Right ventricle myocardium superior (tissue), 1 donor: ENCODE data around the gene SLIT3. TPM values are rescaled to one million over a fixed set of nuclear protein-coding genes. Genes with fewer than 3 reads are reported as not detected.

Experiments
- ATAC-seq: fragments of 200-7000 bp; cut with Tn5 transposase; one replicate; pipeline ENCODE4 v1.9.1; 2020; ENCODE audit warnings: mild to moderate bottlenecking; ENCODE audit not compliant: poor library complexity
- DNase-seq: peaks from one replicate; pipeline ENCODE4 v3.0.0-alpha.2; 2020
- intact Hi-C: fragments of 100-400 bp; cut with DNase I; formaldehyde crosslinking; loops from one replicate; pipeline ENCODE4 v1.11.2; 2022
- total RNA-seq: library from RNA; stranded (reverse); fragmentation: NEBNext Ultra II Directional; extraction: Animal tissue kit (Norgen Biotek cat#: 25700); gene quantifications from one replicate; pipeline ENCODE4 v1.2.1, GENCODE V29; 2021
- donor health status: DM: no; HTN: yes; CAD: no; lungs with severe emphysema.

SLIT3 gene
- total RNA-seq, 1 donor from 2014 or later, result 12.5 TPM

DNA sequence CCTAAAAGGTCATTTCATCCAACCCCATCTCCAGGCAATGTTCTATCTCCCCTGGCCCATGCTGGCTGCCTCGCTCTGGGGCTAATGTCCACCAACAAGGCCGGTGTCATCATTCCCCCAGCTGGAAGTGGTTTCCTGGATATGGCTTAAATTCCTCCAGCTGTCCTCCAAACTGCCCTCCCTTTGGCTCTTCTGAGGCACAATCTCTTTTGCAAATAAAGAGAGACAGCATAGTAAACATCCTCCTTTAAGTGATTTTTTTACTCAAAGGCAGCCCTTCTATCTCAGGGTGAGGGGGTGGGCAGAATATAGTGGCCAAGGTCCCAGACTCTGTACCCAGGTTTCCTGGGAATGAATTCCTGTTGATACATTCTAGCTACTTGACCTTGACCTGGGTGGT is 604.3 kb downstream of the SLIT3 start:
- intact Hi-C loops, result no loop called here
- ATAC-seq (no peak), DNase-seq (no peak)

DNA sequence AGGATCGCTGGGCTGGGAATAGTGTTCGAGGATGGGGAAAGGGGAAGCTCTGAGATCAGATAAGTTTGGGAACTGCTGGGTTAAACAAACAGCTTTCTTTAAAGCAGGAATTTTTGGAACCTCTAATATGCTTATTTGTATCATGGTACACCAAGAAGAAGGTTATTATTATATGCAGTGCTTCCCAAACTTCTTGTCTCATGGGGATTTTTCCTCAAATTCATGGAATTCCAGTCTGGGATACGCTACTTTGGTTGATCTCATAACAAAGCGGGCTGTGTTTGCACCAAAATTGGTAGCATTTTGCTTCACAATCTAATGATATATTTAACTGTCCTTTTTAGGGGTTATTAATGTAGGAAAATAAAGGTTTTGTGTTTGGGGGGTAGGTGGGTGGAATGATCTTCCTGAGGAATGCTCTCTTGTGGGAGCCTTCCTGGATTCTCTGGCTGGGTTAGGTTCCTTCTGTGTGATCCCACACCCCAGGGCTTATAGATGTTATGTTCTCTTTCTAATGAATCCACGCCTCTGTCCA is 605.6 kb downstream of the SLIT3 start:
- intact Hi-C loops, result no loop called here
- no peak for DNase-seq
- ATAC-seq, result no peak

DNA sequence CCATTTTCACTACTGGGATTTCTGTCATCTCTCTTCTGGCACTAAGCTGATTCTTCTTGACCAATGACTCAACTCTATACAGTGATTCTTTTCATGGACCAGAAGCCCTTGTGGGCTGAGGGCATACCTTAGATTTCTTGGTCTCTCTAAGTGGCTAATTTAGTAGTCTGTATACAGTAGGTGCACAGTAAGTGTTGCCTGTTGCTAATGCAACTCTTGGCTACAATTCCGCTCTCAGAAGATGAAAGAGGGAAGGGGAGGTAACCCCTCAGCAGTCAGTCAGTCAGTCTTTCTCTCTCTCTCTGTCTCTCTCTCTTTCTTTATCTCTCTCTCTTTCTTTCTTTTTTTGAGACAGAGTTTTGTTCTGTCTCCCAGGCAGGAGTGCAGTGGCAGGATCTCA is 606.6 kb downstream of the SLIT3 start:
- ATAC-seq, result no peak
- no peak for DNase-seq
- intact Hi-C loops, result no loop called here

DNA sequence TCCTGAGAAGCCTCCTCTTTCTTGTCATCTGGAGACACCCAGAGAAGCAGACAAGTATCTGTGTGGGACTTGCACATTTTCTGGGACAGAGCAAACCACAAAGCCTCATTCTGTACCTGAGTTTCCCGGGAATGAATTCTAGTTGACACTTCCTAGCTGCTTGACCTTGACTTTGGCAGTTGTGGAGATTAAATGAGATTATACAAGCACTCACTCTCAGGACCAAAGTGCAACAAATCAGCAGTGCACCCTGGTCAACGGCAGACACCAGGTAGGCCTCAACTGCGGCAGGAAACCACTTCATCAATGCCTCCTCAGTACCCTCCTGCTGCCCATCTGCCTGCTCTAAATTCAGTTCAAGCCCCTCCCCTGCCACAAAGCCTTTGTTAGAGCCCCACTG is 607.1 kb downstream of the SLIT3 start:
- ATAC-seq (no peak), DNase-seq (no peak)
- intact Hi-C loops, result no loop called here

DNA sequence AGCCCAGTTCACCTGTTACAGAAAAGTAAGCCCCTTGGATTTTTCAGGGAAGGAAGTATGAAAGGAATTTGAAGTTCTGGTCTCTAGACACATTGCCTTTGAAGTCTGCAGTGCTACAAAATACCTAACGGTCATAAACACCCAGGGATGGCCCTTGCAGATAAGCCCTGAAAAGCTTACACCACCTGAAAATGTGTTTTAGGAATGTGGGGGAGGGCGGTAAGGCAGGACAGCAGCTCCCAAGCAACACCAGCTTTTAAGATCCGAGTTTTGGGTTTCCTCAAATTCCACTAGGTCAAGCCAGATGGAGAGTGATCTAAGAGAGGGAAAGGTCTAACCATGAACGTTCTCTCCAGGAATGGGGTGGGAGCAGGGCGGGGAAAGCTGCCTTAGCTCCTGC is 607.6 kb downstream of the SLIT3 start:
- intact Hi-C loops, result no loop called here

DNA sequence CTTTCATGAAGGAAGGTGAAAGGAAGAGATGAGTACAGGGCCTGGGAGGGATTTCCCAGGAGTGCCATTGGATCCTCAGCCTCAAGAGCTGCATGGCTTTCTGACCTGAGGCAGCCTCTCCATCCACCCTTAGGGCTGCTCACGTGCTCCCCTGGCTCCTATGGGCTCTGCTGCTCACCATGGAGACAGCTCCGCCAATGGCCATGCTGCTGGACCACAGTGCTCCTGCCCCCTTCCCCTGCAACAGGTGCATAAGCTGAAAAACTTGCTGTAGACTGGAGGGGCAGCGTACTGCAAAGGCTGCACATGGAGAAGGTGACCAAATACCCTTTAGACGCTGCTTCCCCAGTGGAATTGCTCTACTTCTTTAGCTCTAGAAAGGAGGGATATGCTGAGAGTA is 609.0 kb downstream of the SLIT3 start:
- ATAC-seq (no peak), DNase-seq (no peak)
- intact Hi-C loops, result no loop called here

More for the DNA sequence above, 607.6 kb downstream of the SLIT3 start:
- ATAC-seq (no peak), DNase-seq (no peak)

DNA sequence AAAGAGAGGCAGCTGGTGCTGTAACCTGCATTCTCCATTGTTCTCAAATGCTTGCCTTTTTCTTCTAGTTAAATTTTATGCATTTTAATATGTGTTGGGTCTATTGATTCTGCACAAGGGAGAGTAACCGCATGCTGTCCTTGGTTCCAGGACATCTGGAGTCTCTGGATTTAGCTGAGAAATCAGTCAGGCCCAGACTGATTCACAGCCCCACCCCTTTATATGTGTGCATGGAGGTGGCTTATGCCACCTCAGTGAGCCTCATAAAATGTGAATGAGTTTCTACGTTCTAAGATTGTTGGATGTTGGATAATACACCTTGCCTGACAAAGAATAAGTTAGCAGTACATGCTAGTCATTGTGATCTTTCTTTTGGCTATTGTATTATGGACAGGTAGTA is 611.7 kb downstream of the SLIT3 start:
- no peak for ATAC-seq
- intact Hi-C loops, result loop anchor here (10.0 kb wide), 1 partner anchor 886 kb away; no protein-coding TSS in a partner anchor
- no peak for DNase-seq

DNA sequence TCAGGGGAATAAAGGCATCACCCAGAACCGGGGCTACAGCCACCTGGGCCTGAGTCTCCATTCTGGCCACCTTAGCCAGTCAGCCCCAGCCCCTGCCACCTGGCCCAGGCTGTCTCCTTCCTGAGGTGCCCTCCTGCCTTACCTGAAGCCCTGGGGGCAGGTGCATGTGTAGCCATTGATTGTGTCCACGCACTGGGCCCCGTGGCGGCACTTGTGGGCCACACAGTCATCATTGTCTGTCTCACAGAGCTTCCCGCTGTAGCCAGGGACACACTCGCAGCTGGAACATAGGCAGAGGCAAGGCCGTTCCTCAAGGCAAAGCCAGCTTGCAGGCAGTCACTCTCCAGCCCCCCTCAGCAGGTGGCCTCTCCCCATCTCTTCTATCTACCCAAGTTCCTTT is 614.1 kb downstream of the SLIT3 start:
- ATAC-seq (no peak), DNase-seq (no peak)
- intact Hi-C loops, result loop anchor here (10.0 kb wide), 1 partner anchor 888 kb away; no protein-coding TSS in a partner anchor

DNA sequence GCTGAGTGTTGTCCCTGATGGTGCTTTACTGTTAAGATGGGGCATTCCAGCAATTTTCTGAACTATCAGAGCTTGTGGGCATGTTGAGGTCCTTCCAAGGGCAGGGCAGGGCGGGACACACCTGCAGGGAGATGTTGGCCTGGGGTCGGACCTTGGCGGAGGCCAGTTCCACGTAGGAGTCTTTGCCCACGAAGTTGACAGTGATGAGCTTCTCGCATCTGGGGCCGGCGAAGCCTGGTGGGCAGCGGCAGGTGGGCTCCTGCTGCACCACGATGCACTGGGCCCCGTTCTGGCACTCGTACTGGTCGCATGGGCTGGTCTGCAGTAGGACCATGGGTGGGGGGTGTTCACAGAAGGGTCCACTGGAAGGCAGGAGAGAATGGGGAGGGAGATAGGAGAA is 615.4 kb downstream of the SLIT3 start:
- no peak for DNase-seq
- intact Hi-C loops, result loop anchor here (10.0 kb wide), 1 partner anchor 889 kb away; no protein-coding TSS in a partner anchor
- ATAC-seq, result no peak

DNA sequence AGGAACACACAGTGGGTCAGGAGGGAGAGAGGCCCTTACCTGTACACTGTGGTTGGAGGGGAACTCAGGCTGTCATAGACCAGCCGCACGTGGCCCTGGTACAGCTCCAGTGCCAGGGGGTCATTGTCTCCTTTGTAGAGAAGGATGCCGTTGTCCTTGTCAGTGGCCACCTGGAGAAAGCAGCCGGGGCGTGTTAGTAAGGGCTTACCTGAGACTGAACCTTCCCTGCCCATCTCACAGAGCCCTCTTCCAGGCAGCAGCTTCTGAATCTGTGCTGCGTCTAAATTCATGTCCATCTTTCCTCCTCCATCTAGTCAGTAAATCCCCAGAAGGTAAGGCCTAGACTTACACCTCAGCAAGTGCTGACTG is 617.0 kb downstream of the SLIT3 start:
- ATAC-seq, result no peak
- intact Hi-C loops, result loop anchor here (5.0 to 10.0 kb wide), 2 partner anchors 618 to 891 kb away; partner anchors contain the start of gene SLIT3
- no peak for DNase-seq

DNA sequence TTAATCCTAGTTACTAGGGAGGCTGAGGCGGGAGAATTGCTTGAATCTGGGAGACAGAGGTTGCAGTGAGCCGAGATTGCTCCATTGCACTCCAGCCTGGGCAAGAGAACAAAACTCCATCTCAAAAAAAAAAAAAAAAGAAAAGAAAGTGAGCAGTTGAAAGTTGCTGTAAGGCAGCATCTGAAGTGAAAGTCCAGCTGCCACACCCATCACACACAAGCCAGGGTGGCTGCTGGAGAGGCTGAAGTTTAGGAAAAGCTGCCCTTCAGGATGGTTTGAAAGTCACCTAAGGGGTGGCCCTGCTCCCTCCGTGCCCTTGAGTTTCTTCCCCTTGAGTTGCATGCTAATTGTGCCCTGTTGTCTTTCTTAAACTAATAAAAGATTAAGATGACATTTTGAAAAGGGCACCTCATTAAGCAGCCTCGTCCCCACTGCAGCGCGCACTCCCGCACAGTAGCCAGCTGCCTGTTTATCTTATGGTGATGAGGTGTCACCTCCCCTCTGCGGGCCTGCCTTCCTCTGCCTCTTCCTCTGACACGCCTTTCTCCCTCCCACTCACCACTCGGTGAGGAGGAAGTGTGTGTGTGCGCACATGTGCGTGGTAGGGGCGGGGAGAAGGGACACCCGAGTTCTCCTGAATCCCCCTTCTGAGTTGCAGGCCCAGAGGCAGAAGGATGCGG is 617.6 kb downstream of the SLIT3 start:
- no peak for DNase-seq
- intact Hi-C loops, result loop anchor here (5.0 to 10.0 kb wide), 2 partner anchors 619 to 891 kb away; partner anchors contain the start of gene SLIT3
- no peak for ATAC-seq

DNA sequence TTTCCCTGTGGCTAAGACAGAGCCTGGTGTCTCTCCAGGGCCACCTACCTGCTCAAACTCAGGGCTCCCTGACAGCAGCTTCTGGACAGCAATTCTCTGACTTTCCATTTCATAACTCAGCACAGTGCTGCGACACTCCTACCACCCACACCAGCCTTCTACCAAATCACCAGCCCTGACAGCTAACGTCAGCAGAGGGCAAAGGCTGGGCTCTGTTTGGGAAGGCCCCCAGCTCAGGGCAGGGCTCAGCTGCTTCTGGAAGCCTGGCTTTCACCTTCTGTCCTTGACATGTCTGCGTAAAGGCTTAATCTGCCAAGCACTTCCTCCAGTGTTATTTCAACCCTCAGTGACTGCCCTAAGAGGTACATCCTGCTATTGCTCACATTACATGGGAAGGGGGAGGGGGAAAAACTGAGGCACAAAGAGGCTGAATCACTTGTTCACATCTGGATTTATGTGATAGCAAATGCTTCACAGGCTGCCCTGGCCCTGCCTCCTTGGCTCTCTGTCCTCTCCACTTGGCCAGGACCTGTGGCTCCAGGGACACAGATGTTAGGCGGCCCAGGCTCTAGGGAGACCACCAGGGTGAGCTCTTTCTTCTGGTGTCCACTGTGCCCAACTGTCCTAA is 619.3 kb downstream of the SLIT3 start:
- ATAC-seq (peak; percentile 82), DNase-seq (peak; percentile 52)
- intact Hi-C loops, result loop anchor here (5.0 to 10.0 kb wide), 2 partner anchors 621 to 893 kb away; partner anchors contain the start of gene SLIT3

DNA sequence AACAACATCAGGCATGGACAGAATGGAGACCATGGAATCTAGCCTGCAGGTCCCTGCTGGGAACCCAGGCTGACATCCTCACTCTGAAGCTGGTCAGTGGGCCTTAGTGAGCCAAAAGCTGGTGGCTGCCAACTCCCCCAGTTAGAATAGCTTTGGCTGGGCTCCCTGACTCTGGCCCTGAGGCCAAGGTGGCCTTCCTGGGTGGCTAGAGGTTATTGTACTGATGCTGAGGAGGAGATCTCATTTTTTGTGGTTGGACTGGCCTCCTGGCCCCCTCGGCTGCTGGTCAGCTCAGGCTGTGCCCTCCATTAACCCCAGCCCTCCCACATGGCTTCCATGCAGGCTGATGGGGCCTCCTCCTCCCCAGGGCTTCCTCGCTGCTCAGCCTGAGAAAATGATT is 620.5 kb downstream of the SLIT3 start:
- intact Hi-C loops, result loop anchor here (5.0 to 10.0 kb wide), 2 partner anchors 622 to 894 kb away; partner anchors contain the start of gene SLIT3
- ATAC-seq (peak; percentile 12), DNase-seq (no peak)

DNA sequence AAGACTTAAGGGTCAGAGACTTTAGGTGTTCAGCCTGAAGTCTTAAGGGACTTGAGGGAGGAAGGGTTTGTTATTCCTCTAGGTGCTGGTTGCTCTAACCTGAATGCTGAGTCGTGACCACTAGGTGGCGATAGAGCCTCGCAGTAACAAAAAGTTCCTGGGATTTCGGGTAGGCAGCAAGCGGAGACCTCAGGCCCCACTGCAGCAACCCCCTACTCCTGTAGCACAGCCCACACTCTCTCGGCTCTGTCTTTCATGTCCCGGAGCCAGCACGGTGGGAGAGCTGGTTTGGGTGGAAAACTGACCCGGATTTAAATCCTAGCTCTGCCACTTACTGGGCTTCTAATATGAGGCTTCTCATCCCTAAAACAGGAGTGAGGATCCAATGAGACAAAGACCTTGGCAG is 621.4 kb downstream of the SLIT3 start:
- DNase-seq (peak; percentile 53), ATAC-seq (peak; percentile 71)
- intact Hi-C loops, result no loop called here

DNA sequence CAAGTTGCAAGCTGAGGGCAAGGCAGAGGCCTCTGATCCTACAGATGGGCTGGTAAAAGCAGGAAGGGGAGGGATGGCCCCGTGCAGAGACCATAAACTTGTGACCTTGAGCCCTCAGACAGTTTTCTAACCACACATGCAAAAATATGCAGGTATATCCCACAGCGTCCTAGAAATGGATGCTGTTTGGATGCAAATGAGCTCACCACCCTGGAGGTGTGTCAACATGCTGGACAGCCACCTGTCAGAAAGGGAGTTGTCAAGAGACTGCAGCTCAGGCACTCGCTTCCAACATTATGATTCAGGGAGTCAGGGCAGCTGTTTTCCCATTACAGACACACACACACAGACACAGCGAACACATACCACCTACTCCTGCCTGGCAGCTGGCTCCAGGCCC is 624.4 kb downstream of the SLIT3 start:
- no peak for DNase-seq
- no peak for ATAC-seq
- intact Hi-C loops, result no loop called here

DNA sequence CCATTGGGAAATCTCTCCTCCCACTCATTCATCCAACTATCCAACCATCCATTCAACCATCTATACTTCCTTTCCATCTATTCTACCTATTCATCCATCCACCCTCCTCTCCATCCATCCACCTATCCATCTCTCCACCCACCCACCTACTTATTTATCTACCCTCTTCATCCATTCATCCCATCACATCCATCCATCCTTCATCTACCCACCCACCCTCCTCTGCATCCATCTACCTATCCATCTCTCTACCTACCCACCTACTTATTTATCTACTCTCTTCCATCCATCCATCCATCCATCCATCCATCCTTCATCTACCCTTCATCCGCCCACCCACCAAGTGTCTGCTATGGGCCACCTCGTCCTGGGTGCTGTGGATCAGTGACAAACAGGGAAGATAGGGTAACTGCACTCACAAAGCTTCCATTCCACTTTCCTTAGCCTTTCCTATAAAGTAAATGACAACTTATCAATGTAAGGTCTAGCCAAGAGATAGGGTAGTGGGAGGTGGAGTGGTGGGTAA is 625.0 kb downstream of the SLIT3 start:
- ATAC-seq (no peak), DNase-seq (no peak)
- intact Hi-C loops, result no loop called here

DNA sequence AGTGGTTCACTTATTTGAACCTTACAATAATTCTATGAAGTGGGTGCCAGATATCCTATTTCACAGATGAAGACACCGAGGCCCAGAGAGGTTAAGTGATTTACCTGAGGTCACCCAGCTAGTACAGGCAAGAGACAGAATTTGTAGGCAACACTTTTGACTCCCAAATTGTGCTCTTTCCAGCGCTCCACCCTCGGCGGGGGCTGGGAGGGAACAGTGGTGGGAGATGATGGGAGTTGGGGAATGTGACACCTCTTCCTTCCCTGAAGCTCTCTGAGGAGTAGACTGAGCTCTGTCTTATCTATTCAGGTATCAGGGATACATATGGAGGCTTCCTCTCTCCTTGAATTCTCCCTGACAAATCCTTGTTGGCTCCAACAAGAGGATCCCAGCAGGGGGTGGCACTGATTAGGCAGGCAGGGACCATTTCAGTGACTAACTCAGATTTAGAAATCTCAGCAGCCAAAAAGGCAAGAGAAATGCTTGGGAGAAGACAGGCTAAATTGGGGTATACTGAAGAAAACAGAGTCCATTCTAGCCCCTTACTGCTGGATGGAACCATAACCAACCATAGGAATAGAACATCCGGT is 626.0 kb downstream of the SLIT3 start:
- DNase-seq, result no peak
- intact Hi-C loops, result no loop called here
- ATAC-seq, result no peak

DNA sequence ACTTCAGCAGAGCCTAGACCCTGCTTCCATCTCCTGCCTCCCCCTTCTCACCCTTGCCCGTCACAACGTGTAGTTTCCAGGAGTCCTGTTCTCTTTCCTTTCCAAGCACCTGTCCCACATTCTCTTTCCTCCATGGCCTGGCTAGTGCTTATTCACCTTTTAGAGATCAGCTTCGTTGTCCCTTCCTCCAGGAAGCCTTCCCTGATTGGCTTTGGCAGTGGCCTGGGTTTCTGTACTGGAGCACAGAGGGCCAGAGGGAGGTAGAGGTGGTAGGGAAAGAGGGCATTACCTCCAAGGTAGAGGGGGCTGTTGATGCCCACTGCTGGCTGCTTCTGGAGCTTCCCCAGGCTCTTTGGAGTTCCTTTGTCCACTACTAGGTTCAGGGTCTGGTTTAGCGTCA is 628.1 kb downstream of the SLIT3 start:
- DNase-seq, result no peak
- ATAC-seq, result no peak
- intact Hi-C loops, result no loop called here

DNA sequence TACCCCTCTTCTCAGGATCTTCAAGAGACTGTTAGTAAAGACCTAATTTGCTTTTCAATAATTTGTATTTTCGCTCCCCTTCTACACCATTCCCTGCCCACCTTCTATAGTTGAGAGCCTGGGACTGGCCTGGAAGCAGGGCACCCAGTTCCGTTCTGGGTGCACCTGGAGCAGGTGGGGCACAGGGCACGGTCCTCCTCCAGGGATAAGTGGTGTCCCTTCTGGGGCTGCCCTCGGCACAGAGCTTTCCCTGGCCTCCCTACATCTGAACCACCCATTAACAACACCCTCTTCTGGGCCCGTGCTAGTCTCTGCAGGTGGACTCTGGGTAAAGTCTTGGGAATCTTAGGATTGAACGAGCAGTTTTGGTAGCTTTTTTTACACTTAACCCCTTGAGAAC is 628.9 kb downstream of the SLIT3 start:
- intact Hi-C loops, result no loop called here
- DNase-seq, result no peak
- ATAC-seq, result no peak
